Neuronal stem cell (in vitro differentiated cells): ENCODE measurements around the gene OR4K2.

Source experiments
- DNase-seq: peaks from one replicate; pipeline ENCODE4 v3.0.0-alpha.2; 2013; ENCODE audit warnings: low spot score
- H2AFZ ChIP-seq: one replicate; pipeline ENCODE4 v1.6.1; 2013; ENCODE audit warnings: mild to moderate bottlenecking, low read length, inconsistent platforms
- H2AK5ac ChIP-seq: 2 replicates; pipeline ENCODE4 v1.6.1; 2013; ENCODE audit warnings: low read depth, mild to moderate bottlenecking, inconsistent platforms, low read length, moderate library complexity, mixed read lengths
- H2BK120ac ChIP-seq: 2 replicates; pipeline ENCODE4 v1.6.1; 2013; ENCODE audit warnings: low read depth, mild to moderate bottlenecking, inconsistent platforms, low read length, moderate library complexity, mixed read lengths
- H2BK12ac ChIP-seq: one replicate; pipeline ENCODE4 v1.6.1; 2013; ENCODE audit warnings: low read length, inconsistent platforms
- H2BK15ac ChIP-seq: 2 replicates; pipeline ENCODE4 v1.6.1; 2013; ENCODE audit warnings: mild to moderate bottlenecking, low read length, inconsistent platforms, mixed read lengths
- H2BK5ac ChIP-seq: one replicate; pipeline ENCODE4 v1.6.1; 2013; ENCODE audit warnings: inconsistent platforms, mild to moderate bottlenecking, low read length, moderate library complexity
- H3K14ac ChIP-seq: one replicate; pipeline ENCODE4 v1.6.1; 2013; ENCODE audit warnings: low read length, inconsistent platforms
- H3K18ac ChIP-seq: 2 replicates; pipeline ENCODE4 v1.6.1; 2013; ENCODE audit warnings: low read length, inconsistent platforms
- H3K23ac ChIP-seq: 2 replicates; pipeline ENCODE4 v1.6.1; 2013; ENCODE audit warnings: low read depth, mild to moderate bottlenecking, mixed read lengths, low read length, inconsistent platforms; ENCODE audit not compliant: poor library complexity
- H3K27ac ChIP-seq: replicated peaks from 3 replicates; pipeline ENCODE4 v1.5.1; 2013; ENCODE audit warnings: low read length, inconsistent platforms
- H3K27me3 ChIP-seq, 3 experiments: 2 replicates each; pipeline ENCODE4 v1.6.1; 2013; ENCODE audit warnings: low read length in 3 of 3, mild to moderate bottlenecking in 2 of 3, inconsistent platforms in 1 of 3, low read depth in 1 of 3, mixed read lengths in 1 of 3, moderate library complexity in 1 of 3; ENCODE audit not compliant: control insufficient read depth in 3 of 3, insufficient read depth in 3 of 3
- H3K36me3 ChIP-seq, 2 donors: replicated peaks in 1 of 2; 2 replicates each; pipeline ENCODE4 v1.6.1; 2013; ENCODE audit warnings: low read length in 2 of 2; ENCODE audit not compliant: control insufficient read depth in 2 of 2, insufficient read depth in 2 of 2
- H3K4ac ChIP-seq: 2 replicates; pipeline ENCODE4 v1.6.1; 2013; ENCODE audit warnings: inconsistent platforms, mild to moderate bottlenecking, low read length, moderate library complexity
- H3K4me1 ChIP-seq, 2 donors: 1 replicate in 1 of 2; 2 replicates in 1 of 2; pipeline ENCODE4 v1.6.1; 2013; ENCODE audit warnings: low read length in 2 of 2, low read depth in 1 of 2; ENCODE audit not compliant: control insufficient read depth in 2 of 2, insufficient read depth in 1 of 2
- H3K4me2 ChIP-seq: one replicate; pipeline ENCODE4 v1.6.1; 2013; ENCODE audit warnings: mild to moderate bottlenecking, low read length, inconsistent platforms; ENCODE audit not compliant: insufficient read depth, poor library complexity, severe bottlenecking
- H3K4me3 ChIP-seq, 2 donors: 2 replicates each; pipeline ENCODE4 v1.5.1; 2013; ENCODE audit warnings: low read length in 2 of 2, mild to moderate bottlenecking in 2 of 2, inconsistent platforms in 1 of 2, moderate library complexity in 1 of 2
- H3K79me1 ChIP-seq: one replicate; pipeline ENCODE4 v1.6.1; 2013; ENCODE audit warnings: low read depth, mild to moderate bottlenecking, inconsistent platforms, low read length, moderate library complexity
- H3K9ac ChIP-seq: one replicate; pipeline ENCODE4 v1.6.1; 2013; ENCODE audit warnings: mild to moderate bottlenecking, low read depth, low read length, inconsistent platforms; ENCODE audit not compliant: poor library complexity
- H3K9me3 ChIP-seq, 2 donors: replicated peaks in 1 of 2; 2 replicates each; pipeline versions ENCODE3 to v1.6.1; 2013; ENCODE audit warnings: low read length in 2 of 2, mild to moderate bottlenecking in 2 of 2, inconsistent platforms in 1 of 2, low read depth in 1 of 2, mixed read lengths in 1 of 2, moderate library complexity in 1 of 2; ENCODE audit not compliant: control insufficient read depth in 2 of 2, insufficient read depth in 1 of 2
- H4K8ac ChIP-seq: one replicate; pipeline ENCODE4 v1.6.1; 2013; ENCODE audit warnings: low read depth, mild to moderate bottlenecking, inconsistent platforms, low read length, moderate library complexity
- H4K91ac ChIP-seq: one replicate; pipeline ENCODE4 v1.6.1; 2013; ENCODE audit warnings: low read length, low read depth, mild to moderate bottlenecking, inconsistent platforms; ENCODE audit not compliant: poor library complexity
- WGBS, 2 donors: extraction: QIAGEN DNeasy Blood & Tissue Kit; methylation state at CpG; one replicate each; pipeline ENCODE4 v1.1.7; 2013; ENCODE audit warnings: missing lambda C conversion rate in 2 of 2, mixed read lengths in 1 of 2; ENCODE audit not compliant: insufficient read length in 2 of 2, insufficient replicate concordance in 1 of 2; ENCODE audit errors: extremely low coverage in 2 of 2; 5-methylcytosine and 5-hydroxymethylcytosine counted together

The OR4K2 gene

DNA sequence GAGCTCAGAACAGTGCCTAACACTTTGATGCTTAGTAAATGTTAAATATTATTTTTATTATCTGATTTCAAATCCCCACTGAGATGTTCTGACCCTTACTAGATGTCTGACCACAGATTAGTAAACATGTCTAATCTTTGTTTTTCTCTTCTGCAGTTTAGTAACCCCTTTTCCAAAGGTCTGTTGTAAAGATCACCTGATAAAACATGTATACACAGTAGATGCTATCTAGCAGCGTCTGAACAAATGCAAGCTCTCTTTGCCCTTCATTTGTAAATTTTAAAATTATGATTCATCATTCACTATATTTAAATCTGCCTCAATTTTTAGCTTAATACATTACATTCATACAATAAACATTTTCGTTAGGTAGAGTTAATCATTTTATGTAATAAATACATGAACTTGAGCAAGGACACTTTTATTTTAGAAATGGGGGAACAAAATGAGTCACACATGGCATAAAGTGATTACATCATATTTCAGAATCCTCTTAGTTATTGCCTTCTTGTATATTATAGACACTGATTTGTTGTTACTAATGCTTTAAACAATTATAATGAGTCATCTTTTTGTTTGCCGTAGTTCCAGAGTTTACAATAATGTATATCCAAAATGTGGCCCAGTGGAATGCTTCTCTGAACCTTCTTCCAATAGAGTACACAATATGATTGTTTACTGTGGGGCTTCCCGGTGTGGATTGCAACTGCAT, 43.8 kb downstream of the OR4K2 start:
- Histone ChIP-seq H2BK120ac (no peak overlapping the region), H3K36me3 (no peaks in the 10 kb centered on the region), H3K27ac (no peak overlapping the region), H3K4me2 (no peak overlapping the region), H4K91ac (no peak overlapping the region), H3K79me1 (no peaks in the 10 kb centered on the region), H3K4ac (no peak overlapping the region), H3K4me1 (no peaks in the 10 kb centered on the region), H2AK5ac (no peak overlapping the region), H3K27me3 (no peaks in the 10 kb centered on the region), H3K9me3 (peaks cover 0 to 21% of the 10 kb centered on the region in 2 donors), H3K18ac (no peak overlapping the region), H2BK12ac (no peak overlapping the region), H3K9ac (no peak overlapping the region), H2BK15ac (no peak overlapping the region), H2AFZ (no peak overlapping the region), H4K8ac (no peak overlapping the region), H3K23ac (no peak overlapping the region), H2BK5ac (no peak overlapping the region), H3K4me3 (no peak overlapping the region), H3K14ac (no peak overlapping the region)
- DNase-seq: no peak
- WGBS, 2 donors: no CpG with 5 or more reads among the region's 4 CpGs

DNA sequence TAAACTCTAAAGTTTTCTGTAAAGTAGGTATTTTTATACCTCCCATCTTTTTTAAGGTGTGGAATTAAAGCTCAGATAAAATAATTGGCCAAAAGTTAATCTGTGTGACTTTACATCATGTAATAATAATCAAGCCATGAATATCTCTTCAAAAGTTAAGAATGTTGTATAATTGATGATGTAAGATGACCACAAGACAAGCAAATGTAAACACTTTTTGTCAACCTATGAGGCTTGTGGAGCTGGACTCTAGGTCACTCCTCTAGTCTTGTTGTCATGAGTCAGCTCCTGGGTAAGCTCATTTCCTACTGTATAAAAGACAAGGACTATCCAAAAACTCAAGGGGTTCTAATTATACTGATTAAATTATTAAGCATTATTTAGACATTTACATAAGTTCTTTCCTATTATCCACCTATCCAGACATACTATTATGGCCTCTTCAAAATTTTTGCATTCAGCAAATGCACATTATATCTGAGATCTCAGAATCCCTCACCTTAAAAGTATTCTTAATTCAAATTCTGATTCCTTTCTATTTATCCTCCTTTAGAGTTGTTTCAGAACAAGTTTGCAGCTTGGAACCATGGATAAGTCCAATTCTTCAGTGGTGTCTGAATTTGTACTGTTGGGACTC, 45.2 kb downstream of the OR4K2 start, which contains the start of gene OR4K5:
Gene OR4K5 (plus strand): TSS at position 587 of the 637 bp plus-strand sequence. CDS start 0 bp downstream, at position 587.
- Histone ChIP-seq H3K9ac (no peak within 1 kb of the TSS), H3K9me3 (peaks cover 0 to 21% of the 10 kb centered on the region in 2 donors), H2AK5ac (no peak within 1 kb of the TSS)

DNA sequence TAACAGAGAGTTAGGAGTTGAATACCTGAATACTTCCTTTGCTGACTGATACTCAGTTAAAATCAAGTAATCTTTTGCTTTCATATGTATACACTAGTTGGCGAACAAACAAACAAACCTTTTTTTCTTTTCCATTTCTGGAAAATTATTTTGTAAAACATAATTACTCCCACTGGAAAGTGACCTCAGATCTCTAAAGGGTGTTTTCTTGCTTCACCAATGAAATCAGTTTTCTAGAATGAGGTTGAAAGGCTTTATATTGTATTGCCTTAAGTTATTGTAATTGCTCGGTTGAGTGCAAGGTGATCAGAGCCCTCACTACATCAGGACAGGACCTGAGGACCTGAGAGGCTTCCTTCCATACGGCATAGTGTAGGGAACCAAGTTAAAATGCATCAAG, 55.7 kb downstream of the OR4K2 start, which contains the start of gene OR4K1:
Gene OR4K1 (plus strand): TSS at position 301 of the 400 bp plus-strand sequence. CDS start 4,750 bp downstream, outside the sequence.
- no peak within 1 kb of the TSS for H3K4ac ChIP-seq
- H3K9ac ChIP-seq: no peak within 1 kb of the TSS
- no peaks in the 10 kb centered on the region for H3K36me3 ChIP-seq
- no peak within 1 kb of the TSS for H2BK120ac ChIP-seq
- no peak within 1 kb of the TSS for H3K4me3 ChIP-seq
- no CpG with 5 or more reads among the region's 3 CpGs for WGBS, 2 donors
- H4K8ac ChIP-seq: no peak within 1 kb of the TSS
- no peak within 1 kb of the TSS for H3K14ac ChIP-seq
- H3K4me1 ChIP-seq: no peaks in the 10 kb centered on the region
- H2BK12ac ChIP-seq: no peak within 1 kb of the TSS
- no peak for DNase-seq
- no peak within 1 kb of the TSS for H2BK15ac ChIP-seq
- H4K91ac ChIP-seq: no peak within 1 kb of the TSS
- H3K27ac ChIP-seq: no peak within 1 kb of the TSS
- no peak within 1 kb of the TSS for H3K18ac ChIP-seq
- no peak within 1 kb of the TSS for H2AFZ ChIP-seq
- H2BK5ac ChIP-seq: no peak within 1 kb of the TSS
- H3K9me3 ChIP-seq: peaks cover 0 to 11% of the 10 kb centered on the region in 2 donors
- H2AK5ac ChIP-seq: no peak within 1 kb of the TSS
- H3K27me3 ChIP-seq: no peaks in the 10 kb centered on the region
- no peak within 1 kb of the TSS for H3K23ac ChIP-seq
- no peak within 1 kb of the TSS for H3K4me2 ChIP-seq
- H3K79me1 ChIP-seq: no peaks in the 10 kb centered on the region

More for the DNA sequence above, 45.2 kb downstream of the OR4K2 start, which contains the start of gene OR4K5:
- H2BK5ac ChIP-seq: no peak within 1 kb of the TSS
- no peak within 1 kb of the TSS for H2AFZ ChIP-seq
- no peak within 1 kb of the TSS for H3K27ac ChIP-seq
- H4K91ac ChIP-seq: no peak within 1 kb of the TSS
- no peak within 1 kb of the TSS for H3K23ac ChIP-seq
- no peak within 1 kb of the TSS for H3K18ac ChIP-seq
- no peak within 1 kb of the TSS for H3K4ac ChIP-seq
- H3K4me2 ChIP-seq: no peak within 1 kb of the TSS
- no peaks in the 10 kb centered on the region for H3K27me3 ChIP-seq
- no peak within 1 kb of the TSS for H4K8ac ChIP-seq
- H3K4me3 ChIP-seq: no peak within 1 kb of the TSS
- no peak within 1 kb of the TSS for H3K14ac ChIP-seq
- no peaks in the 10 kb centered on the region for H3K36me3 ChIP-seq
- DNase-seq: no peak
- H2BK12ac ChIP-seq: no peak within 1 kb of the TSS
- H3K4me1 ChIP-seq: no peaks in the 10 kb centered on the region
- H3K79me1 ChIP-seq: no peaks in the 10 kb centered on the region
- H2BK120ac ChIP-seq: no peak within 1 kb of the TSS
- H2BK15ac ChIP-seq: no peak within 1 kb of the TSS
